Measurements from ENCODE around the gene NCAN.
"Not testable (repeated sequence)": the region's sequence is repeated elsewhere in the genome, so short reads cannot be mapped to it uniquely, and the experiment has no call there.

The NCAN gene

GRCh38 chr19:19201697-19202630 is 9.8 kb upstream of the NCAN start:
- no peak for DNase-seq

DNA sequence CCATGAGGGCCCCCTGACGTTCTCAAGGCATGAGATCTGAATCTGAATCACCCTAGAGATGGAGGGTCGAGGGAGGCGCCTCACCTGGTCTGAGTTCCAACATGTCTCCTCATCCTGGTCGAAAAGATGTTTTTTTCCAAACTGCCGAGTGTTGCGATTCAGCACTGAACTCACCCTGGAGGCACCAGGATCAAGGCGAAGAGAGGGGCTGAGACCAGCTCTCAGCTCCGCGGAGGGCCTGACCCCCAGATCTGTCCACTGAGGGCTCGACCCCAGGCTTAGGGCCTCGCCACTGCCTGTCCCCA is 9.1 kb upstream of the NCAN start:
- no peak for DNase-seq

DNA sequence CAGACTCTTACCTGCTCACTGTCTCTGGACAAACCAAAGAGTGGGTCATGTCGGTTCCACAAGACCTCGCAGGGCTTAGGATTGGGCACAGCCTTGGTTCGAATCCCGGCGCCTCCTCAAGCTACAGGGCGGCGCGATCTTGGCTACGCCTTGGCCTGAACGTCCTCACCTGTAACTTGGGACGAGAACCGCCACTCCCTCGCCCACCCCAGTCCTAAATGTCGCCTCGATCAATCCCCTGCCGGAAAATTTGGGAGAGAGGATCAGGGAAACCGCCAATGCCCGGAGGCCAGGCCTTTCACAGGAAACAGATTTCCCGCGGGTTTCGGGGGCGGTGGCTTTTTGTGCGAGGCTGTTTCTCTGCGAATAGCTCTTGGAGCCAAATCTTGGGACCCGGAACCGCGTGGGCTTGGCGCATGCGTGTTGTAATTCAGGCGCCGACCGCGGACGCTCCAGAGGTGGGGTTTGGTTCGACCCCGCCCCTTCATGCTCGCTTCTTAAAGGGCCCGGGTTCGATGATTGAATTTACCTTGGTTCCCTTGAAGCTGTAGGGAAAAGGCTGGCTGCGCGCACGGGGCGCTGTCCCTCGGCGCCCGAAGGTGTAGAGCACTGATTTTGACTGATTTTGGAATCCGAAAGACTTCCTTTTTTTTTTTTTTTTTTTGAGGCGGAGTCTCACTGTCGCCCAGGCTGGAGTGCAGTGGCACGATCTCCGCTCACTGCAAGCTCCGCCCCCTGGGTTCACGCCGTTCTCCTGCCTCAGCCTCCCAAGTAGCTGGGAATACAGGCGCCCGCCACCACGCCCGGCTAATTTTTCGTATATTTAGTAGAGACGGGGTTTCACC is 8.5 kb upstream of the NCAN start, which contains the start of gene NR2C2AP:
NR2C2AP (minus strand) TSS at position 403 of the 845 bp plus-strand sequence; CDS start at position 49, 354 bp downstream.
- peak; percentile 91 for DNase-seq

GRCh38 chr19:19204181-19204580 is 7.6 kb upstream of the NCAN start:
- no peak for DNase-seq

- DNase-seq: no peak
Observed at GRCh38 chr19:19205416-19206410, 6.0 kb upstream of the NCAN start.

GRCh38 chr19:19206938-19207337 is 4.8 kb upstream of the NCAN start:
- no peak for DNase-seq

- DNase-seq: no peak
Observed at GRCh38 chr19:19207637-19208572, 3.9 kb upstream of the NCAN start.

DNA sequence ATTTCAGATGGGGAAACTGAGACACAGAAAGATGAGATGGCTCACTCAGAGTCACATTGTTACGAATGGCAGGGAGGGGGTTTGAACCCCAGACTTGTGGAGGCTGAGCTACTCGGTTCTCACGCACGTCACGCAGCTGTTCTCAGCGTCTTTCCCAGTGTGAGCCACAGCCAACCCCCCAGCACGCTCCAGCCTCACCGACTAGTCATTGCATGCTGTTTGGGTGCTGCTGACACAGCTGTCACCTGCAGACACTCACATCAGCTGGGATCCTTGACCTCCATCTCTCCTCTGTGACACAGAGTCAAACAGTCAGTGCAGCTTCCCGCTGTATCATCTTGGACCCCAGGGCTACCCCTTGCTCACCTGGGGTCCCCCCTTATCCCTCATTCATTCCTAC is 2.4 kb upstream of the NCAN start:
- no peak for DNase-seq

GRCh38 chr19:19212916-19213315 is 1.2 kb downstream of the NCAN start:
- DNase-seq: no peak

DNA sequence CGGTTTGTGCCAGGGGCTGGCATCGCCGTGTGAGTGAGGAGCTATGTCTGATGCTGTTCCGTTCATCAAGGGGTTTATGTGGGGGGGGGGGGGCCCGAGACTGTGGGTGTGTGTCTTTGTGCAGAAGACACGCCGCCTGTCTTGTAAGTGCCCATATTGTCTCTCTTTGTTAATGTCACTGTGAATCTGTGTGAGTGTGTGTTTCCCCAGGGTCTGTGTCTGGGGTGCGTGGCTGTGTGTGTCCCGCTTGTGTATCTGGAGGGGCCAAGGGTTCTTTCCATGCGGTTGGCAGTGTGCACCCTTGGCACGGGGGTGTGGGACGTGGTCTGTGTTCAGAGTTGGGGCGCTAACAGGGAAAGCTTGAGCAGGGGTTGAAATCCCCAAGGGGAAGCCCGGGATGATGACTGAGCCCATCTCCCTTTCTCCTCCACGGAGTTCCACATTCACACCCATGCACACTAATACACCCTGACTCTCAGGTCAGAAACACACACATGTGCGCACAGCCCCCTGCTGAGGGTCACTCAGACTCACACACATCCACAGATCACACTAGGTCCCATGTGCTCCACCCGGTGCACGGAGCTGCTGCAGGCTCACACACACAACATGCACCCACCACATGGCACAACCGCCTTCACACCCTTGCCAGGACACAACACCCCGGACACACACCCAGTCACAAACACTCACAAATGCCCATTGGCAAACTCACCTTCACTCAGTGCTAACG is 1.8 kb downstream of the NCAN start:
- DNase-seq: no peak

DNA sequence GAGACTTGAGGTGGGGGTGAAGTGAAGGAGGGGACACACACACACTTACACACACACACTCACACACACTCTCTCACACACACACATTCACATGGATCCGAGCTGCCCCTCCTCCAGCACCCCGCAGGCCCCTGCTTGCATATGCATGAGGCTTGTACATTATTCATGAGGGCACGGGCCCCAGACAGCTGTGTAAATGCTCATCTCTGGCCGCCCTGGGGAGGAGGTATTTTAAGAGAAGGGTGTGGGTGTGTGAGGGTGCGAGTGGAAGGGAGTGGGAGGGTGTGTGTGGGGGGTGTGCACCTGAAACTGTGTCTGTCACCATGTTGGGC is 2.4 kb downstream of the NCAN start:
- no peak for DNase-seq

- no peak for DNase-seq
Observed at GRCh38 chr19:19214892-19215291, 3.1 kb downstream of the NCAN start.

- DNase-seq: no peak
Observed at GRCh38 chr19:19215792-19216191, 4.0 kb downstream of the NCAN start.

DNA sequence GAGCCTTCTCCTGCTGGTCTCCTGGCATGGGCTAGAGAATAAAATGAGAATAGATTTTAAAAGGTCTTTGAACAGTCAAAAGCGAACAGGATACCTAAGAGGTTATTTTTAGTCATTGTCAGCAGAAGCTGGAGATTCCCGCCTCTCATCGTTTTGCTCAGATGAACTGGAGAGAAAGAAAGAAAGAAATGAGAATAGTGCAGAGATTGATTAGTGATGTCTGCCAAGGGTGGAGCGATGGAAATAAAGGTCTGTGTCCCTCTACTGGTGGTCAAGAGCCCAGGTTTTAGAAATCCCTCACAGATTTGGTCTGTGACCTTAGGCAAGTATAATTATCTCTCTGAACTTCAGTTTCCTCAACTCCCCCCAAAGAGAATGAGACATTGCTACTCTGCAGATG is 5.3 kb downstream of the NCAN start:
- DNase-seq: no peak

GRCh38 chr19:19218911-19219310 is 7.2 kb downstream of the NCAN start:
- no peak for DNase-seq

- DNase-seq: not testable (repeated sequence)
Observed at GRCh38 chr19:19221000-19221399, 9.2 kb downstream of the NCAN start.

DNA sequence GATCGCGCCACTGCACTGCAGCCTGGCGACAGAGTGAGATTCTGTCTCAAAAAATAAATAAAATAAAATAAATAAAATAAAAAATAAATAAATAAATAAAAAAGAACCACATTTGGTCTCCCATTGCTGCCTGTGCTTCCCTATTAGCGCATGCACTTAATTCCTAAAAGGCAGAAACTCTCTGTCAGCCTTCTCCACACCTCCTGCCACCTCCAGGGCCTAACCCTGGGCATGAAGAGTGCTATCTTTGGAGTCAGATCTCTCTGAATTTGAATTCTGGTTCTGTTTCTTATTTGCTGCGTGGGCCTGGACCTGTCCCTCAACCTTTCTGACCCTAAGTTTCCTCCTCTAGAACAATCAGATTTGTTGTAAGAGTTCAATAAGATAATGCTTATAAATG is 11.3 kb downstream of the NCAN start:
- DNase-seq: no peak

- DNase-seq: no peak
Observed at GRCh38 chr19:19223636-19224035, 11.9 kb downstream of the NCAN start.

GRCh38 chr19:19224150-19224851 is 12.5 kb downstream of the NCAN start:
- DNase-seq: no peak

- DNase-seq: peak; percentile 66
Observed at GRCh38 chr19:19224852-19225494, 13.2 kb downstream of the NCAN start.

All from stimulated activated naive CD4-positive, alpha-beta T cell treated with Interleukin-2 at 50 U/mL for 16 hours (primary cell).